Mucosa of stomach (tissue), 1 donor: ENCODE data around the gene CACNA1E.

ENCODE experiments used
- H3K27me3 ChIP-seq: one replicate; pipeline ENCODE4 v1.7.0; 2013; ENCODE audit warnings: mild to moderate bottlenecking, low read length; ENCODE audit not compliant: control insufficient read depth, insufficient read depth
- H3K36me3 ChIP-seq: one replicate; pipeline ENCODE4 v1.7.0; 2013; ENCODE audit warnings: low read length; ENCODE audit not compliant: control insufficient read depth, insufficient read depth
- H3K4me1 ChIP-seq: one replicate; pipeline ENCODE4 v1.7.0; 2013; ENCODE audit warnings: mild to moderate bottlenecking, low read length; ENCODE audit not compliant: control insufficient read depth, insufficient read depth
- H3K4me3 ChIP-seq: one replicate; pipeline ENCODE4 v1.7.0; 2013; ENCODE audit warnings: low read length
- H3K9ac ChIP-seq: one replicate; pipeline ENCODE4 v1.7.0; 2013; ENCODE audit warnings: mild to moderate bottlenecking, low read length, moderate library complexity
- H3K9me3 ChIP-seq: one replicate; pipeline ENCODE4 v1.7.0; 2013; ENCODE audit warnings: mild to moderate bottlenecking, low read length, moderate library complexity; ENCODE audit not compliant: control insufficient read depth
- donor health status: Pancreatic carcinoma.

Gene CACNA1E

DNA sequence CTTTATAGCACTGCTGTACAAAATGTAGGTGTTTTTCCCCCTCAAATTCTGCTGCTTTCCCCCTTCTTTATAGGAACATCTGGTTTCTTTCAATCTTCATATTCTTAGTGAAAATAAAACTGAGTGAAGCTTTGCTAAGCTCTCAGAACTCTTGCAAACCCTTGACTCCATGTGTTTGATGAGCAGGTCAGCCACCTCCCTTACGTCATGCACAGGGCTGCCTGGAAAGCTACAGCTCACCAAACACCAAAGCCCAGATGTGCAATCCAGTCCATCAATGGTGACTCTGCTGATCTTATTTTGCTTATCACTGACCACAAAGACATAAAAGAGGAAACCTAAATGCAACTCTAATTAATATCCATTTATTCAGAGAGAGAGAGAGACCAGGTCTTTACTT lies 5.5 kb downstream of the CACNA1E start:
- Histone ChIP-seq H3K36me3 (no peaks in the 10 kb centered on the region), H3K27me3 (peaks cover 31% of the 10 kb centered on the region), H3K9ac (no peak overlapping the region), H3K4me1 (no peaks in the 10 kb centered on the region), H3K9me3 (no peaks in the 10 kb centered on the region), H3K4me3 (no peak overlapping the region)

DNA sequence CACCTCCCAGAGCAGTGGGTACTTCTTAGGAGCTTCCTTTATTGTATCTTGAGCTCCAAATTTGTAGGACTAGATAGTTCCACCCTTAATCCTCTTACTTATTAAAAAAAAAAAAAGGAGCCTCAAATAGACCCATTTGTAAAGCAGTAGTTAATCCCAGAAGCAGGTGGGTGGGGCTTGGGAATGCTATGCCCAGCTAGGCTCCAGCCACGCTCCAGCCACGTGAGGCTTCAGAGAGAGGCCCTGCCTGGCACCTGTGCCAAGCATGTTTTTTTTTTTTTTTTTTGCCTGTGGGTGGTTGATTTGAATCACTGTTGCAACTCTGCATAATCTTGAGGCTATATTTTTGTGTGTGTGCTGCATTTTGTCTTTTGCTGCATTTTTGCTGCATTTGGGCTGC lies 7.0 kb downstream of the CACNA1E start:
- H3K27me3 ChIP-seq = peaks cover 17% of the 10 kb centered on the region
- no peak overlapping the region for H3K9ac ChIP-seq
- no peaks in the 10 kb centered on the region for H3K9me3 ChIP-seq
- H3K4me1 ChIP-seq = no peaks in the 10 kb centered on the region
- H3K4me3 ChIP-seq = no peak overlapping the region
- H3K36me3 ChIP-seq = no peaks in the 10 kb centered on the region

DNA sequence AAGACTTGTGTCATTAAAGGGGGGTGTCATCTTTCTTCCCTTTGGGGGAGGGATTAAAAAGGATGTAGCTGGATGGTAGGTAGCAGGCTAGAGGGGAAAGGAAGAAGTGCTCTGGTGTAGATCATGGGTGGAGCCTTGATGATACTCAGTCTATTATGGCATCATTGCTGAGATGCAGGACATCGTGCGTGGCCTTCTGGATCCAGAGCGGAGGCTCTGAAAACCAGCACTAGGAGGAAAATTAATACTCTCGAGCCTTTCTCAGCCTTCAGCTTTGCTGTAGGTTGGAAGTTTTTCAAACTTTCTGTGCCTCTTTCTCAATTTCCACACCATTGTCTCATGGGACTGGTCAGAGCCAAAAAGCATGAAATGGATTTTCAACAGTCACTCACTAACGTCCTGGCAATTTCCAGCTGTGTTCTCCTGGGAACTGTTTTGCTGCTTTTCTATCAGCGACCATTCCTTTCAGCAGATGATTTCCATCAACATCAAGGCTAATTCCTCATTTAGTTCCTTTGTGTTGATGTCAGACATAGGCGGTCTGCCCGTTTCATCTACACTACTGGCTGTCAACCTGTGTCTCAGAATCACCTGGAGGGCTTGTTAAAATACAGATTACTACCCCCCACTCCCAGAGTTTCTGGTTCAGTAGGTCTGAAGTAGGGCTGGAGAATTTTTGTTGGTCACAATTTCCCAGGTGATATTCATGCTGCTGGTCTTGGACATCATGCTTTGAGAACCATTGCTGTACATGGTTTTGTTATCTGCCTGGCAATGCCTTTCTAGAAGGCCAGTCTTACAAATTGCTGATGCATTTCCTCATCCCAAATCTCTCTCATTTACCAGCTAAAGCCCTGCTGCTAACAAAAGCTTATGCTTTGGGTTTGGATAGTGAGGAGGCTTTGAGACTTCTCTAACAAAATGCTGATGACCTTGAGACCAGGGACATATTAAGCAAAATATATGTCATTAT lies 7.7 kb downstream of the CACNA1E start:
- no peak overlapping the region for H3K4me3 ChIP-seq
- H3K9ac ChIP-seq = no peak overlapping the region
- peaks cover 10% of the 10 kb centered on the region for H3K27me3 ChIP-seq
- H3K4me1 ChIP-seq = no peaks in the 10 kb centered on the region
- no peaks in the 10 kb centered on the region for H3K36me3 ChIP-seq
- no peaks in the 10 kb centered on the region for H3K9me3 ChIP-seq

DNA sequence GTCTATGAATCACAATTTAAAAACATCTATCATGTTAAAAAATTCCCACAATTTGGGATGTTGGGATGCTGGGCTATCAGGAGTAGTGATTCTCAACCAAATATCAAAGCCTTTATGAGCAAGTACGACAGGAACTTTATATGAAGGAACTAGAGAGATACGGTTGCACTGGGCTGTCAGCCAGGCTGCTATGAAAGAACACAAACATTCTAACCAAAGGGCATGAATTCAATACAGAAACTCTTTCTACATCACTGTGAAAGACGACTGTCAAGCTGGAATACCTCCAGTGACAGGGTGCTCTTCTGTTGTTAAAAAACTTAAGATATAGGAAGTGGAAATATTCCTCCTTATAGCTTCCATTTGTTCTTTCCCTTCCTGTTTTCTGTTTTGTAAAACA lies 9.8 kb downstream of the CACNA1E start:
- Histone ChIP-seq H3K4me1 (no peaks in the 10 kb centered on the region), H3K9me3 (no peaks in the 10 kb centered on the region)

DNA sequence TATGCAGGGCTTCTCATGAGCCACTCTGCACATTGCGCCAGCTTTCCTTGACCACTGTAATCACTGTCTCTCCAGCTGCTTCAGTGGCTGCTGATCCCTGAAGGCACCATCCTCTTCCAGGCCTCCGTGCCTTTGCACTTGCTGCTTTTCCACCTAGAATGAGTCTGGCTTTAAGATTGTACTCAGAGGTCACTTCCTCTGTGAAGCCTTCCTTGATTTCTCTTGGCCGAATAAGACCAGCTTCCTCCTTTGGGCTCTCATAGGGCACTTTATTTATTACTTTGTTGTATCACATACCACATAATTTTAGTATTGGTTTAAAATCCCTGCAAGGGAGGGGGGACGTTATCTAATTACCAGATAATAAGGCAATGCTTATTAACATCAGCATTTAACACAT lies 10.6 kb downstream of the CACNA1E start:
- Histone ChIP-seq H3K36me3 (no peaks in the 10 kb centered on the region), H3K9ac (no peak overlapping the region), H3K27me3 (no peaks in the 10 kb centered on the region), H3K4me3 (no peak overlapping the region), H3K9me3 (no peaks in the 10 kb centered on the region), H3K4me1 (no peaks in the 10 kb centered on the region)

More for the DNA sequence above, 9.8 kb downstream of the CACNA1E start:
- no peaks in the 10 kb centered on the region for H3K36me3 ChIP-seq
- H3K9ac ChIP-seq = no peak overlapping the region
- H3K27me3 ChIP-seq = no peaks in the 10 kb centered on the region
- H3K4me3 ChIP-seq = no peak overlapping the region

DNA sequence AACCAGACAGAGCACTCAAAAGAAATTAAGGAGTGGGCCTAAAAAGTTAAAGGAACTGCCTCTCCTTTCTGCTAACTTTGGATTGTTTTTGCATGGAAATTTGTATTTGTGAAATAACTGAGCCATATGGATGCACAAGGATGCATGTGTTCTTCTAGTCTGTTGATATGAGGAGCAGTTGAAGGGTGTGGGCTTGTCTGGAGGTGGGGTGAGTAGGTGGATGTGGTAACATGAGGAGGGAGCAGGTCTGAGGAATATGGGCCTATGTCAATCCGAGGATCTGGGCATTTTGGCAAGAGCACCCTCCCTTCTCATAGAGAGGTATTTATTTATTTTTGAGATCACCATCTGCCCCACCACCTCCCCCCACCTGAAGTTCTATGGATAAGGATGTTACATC lies 13.4 kb downstream of the CACNA1E start:
- H3K9me3 ChIP-seq = no peaks in the 10 kb centered on the region
- H3K4me3 ChIP-seq = no peak overlapping the region
- H3K9ac ChIP-seq = no peak overlapping the region
- no peaks in the 10 kb centered on the region for H3K27me3 ChIP-seq
- no peaks in the 10 kb centered on the region for H3K36me3 ChIP-seq
- H3K4me1 ChIP-seq = no peaks in the 10 kb centered on the region

DNA sequence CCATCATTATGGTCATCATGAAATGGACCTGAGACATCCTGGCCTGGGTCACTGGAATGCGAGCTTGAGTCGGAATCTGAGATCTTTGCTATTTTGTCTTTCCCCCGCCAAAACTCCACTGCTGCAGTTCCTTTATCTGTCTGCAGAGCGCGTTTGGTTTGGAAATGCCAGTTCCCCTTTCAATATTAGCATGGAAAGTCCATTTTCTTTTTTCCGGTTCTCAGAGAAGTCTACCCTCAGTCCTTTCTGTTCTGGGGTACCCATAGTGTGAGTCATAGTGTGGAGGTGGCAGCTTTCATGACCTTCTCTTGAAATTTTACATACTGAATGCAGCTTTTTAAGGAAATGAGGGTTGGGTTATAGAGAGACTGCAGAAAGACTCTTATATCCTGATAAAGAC lies 14.6 kb downstream of the CACNA1E start:
- Histone ChIP-seq H3K27me3 (no peaks in the 10 kb centered on the region), H3K9me3 (no peaks in the 10 kb centered on the region)

DNA sequence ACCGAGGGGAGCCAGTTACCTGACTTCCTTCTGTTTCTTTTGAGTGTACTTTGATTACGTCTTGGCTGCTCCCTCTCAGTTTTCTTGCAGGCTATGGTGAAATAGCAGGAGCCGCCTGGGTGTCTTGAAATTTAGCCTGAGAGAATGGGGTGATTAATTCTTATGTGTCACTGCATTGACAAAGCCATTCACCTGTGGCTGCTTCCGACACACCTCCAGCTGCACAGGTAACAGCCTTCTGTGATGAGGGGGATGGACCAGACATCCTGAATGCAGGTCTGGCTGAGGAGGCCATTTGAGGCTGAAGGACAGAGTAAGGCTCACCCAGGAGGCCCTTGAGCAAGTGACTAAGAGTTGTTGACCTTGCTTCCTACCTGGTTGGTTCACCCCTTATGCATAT lies 16.5 kb downstream of the CACNA1E start:
- no peaks in the 10 kb centered on the region for H3K4me1 ChIP-seq
- no peaks in the 10 kb centered on the region for H3K27me3 ChIP-seq
- H3K4me3 ChIP-seq = no peak overlapping the region
- H3K9me3 ChIP-seq = no peaks in the 10 kb centered on the region
- H3K36me3 ChIP-seq = no peaks in the 10 kb centered on the region
- H3K9ac ChIP-seq = no peak overlapping the region

More for the DNA sequence above, 14.6 kb downstream of the CACNA1E start:
- Histone ChIP-seq H3K36me3 (no peaks in the 10 kb centered on the region), H3K9ac (no peak overlapping the region), H3K4me1 (no peaks in the 10 kb centered on the region), H3K4me3 (no peak overlapping the region)

DNA sequence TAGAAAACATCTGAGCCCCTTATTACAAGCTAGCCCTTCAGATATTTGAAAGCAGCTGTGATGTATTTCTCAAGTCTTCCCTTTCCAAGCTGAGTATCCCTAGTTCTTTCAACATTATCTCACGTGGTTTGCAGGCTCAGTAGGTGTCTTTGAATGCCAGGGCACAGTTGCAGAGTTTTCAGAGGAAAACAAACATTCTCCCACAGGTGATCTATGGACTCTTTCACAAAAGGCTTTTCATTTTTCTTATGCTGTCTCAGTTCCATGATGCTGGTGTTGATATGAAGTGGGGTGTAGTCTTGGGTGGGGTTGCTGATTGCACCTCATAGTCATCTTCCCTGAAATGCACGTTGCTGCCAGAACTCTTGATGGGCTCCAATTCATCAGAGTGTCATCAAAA lies 17.3 kb downstream of the CACNA1E start:
- no peaks in the 10 kb centered on the region for H3K36me3 ChIP-seq
- H3K4me3 ChIP-seq = no peak overlapping the region
- H3K4me1 ChIP-seq = no peaks in the 10 kb centered on the region
- no peaks in the 10 kb centered on the region for H3K9me3 ChIP-seq
- H3K9ac ChIP-seq = no peak overlapping the region
- no peaks in the 10 kb centered on the region for H3K27me3 ChIP-seq

DNA sequence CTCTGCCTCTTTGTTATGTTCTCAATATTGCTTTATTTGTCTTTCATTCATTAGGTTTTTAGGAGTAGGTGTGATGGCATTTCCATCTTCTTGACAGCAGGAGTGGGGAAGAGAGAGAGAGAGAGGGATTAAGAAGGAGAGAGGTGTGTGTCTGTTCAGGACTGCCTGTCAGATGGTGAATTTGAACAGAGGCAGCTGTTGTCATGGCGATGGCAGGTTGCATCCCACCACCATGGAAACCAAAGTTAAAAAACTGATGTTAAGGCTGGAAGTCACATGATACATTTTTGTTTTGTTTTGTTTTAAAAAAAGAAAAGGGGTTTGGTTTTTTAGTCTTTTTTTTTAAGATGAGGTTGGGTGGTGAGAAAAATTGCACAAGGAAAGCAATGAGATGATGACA lies 18.3 kb downstream of the CACNA1E start:
- H3K4me1 ChIP-seq = no peaks in the 10 kb centered on the region
- H3K9me3 ChIP-seq = no peaks in the 10 kb centered on the region
- no peaks in the 10 kb centered on the region for H3K36me3 ChIP-seq
- no peak overlapping the region for H3K9ac ChIP-seq
- no peaks in the 10 kb centered on the region for H3K27me3 ChIP-seq
- H3K4me3 ChIP-seq = no peak overlapping the region

DNA sequence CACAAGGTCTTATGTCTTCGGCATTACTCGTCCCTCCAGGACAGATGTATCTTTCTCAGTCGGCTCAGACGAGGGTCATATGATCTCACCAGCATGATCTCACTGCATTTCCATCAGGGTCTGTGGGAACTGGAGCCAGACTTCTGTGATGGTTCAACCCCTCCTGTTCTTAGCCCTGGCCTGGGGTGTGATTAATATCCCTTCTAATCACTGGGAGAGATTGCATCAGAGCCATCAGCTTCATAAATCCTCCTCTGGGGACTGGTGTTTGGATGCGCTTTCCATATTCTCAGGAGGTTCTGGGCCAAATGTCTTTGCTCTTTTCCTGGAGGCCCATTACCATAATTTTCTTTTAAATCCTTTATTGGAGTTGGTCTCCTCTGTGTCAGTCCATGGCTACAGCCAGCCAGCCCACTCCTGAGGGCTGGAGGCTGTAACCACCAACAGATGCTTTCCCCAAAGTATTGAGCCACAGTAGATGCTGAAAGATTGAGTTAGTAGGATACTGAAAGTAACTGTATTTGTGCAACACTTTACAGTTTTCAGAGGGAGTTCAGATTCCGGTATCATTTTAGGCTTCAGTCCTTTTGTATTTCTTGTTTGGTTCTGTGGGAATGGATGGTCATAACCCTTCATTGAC lies 20.0 kb downstream of the CACNA1E start:
- Histone ChIP-seq H3K4me1 (no peaks in the 10 kb centered on the region), H3K9me3 (no peaks in the 10 kb centered on the region), H3K4me3 (no peak overlapping the region), H3K27me3 (no peaks in the 10 kb centered on the region), H3K36me3 (no peaks in the 10 kb centered on the region), H3K9ac (no peak overlapping the region)

DNA sequence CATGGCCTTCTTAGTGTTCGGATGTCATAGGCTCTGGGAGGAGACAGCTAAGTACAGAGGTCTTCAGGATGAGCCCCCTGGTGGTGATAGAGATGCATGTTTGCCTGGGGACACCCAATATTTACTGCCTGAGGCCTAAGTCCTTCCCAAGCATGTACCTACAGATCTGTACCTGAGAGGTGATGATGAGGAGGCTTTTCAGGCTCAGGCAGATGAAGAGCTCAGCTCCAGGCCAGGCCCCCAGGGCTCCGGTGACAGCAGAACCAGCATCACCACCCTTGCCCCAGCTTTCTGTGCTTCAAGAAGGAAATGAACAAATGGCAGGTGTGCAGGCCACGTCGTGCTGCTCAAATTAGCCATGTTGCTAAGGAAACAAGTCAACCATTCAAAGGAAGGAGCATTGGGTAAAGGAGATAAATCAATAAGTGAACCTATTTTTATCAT lies 21.1 kb downstream of the CACNA1E start:
- no peaks in the 10 kb centered on the region for H3K4me1 ChIP-seq
- H3K9ac ChIP-seq = no peak overlapping the region
- H3K27me3 ChIP-seq = no peaks in the 10 kb centered on the region
- H3K9me3 ChIP-seq = no peaks in the 10 kb centered on the region
- no peak overlapping the region for H3K4me3 ChIP-seq
- H3K36me3 ChIP-seq = no peaks in the 10 kb centered on the region
